HepG2 (cell line): Measurements from ENCODE around the gene SNAP29.

Experiments
- KDM1A ChIP-seq: IDR thresholded peaks from 2 replicates; pipeline ENCODE4 v1.6.1; 2016; ENCODE audit warnings: missing compliant biosample characterization
- KLF9 ChIP-seq: IDR thresholded peaks from 2 replicates; pipeline ENCODE4 v1.6.1; 2016; ENCODE audit warnings: low read depth
- REPIN1 ChIP-seq: sonication (generic); formaldehyde crosslinking; IDR thresholded peaks from 2 replicates; pipeline ENCODE4 v1.8.0; 2022; ENCODE audit warnings: missing genetic modification reagents, low read depth, mild to moderate bottlenecking, borderline replicate concordance
- SIN3B ChIP-seq: fragments of 150-350 bp; IDR thresholded peaks from 2 replicates; pipeline ENCODE4 v1.6.1; 2014; ENCODE audit warnings: low read length
- TOE1 ChIP-seq: sonication (generic); formaldehyde crosslinking; IDR thresholded peaks from 2 replicates; pipeline ENCODE4 v1.4.0; 2020; ENCODE audit warnings: mild to moderate bottlenecking, missing genetic modification reagents
- TF ChIP-seq, protein P1 (sequence below): sonication (generic); formaldehyde crosslinking; IDR thresholded peaks from 2 replicates; pipeline ENCODE4 v1.4.0; 2020; ENCODE audit warnings: mild to moderate bottlenecking, missing genetic modification reagents

GRCh38 chr22:20867179-20868024 lies 8.6 kb downstream of the SNAP29 start:
- TF ChIP-seq SIN3B (no peak), REPIN1 (CRISPR knock-in tag) (no peak), KLF9 (CRISPR knock-in tag) (no peak), KDM1A (CRISPR knock-in tag) (no peak), TOE1 (CRISPR knock-in tag) (no peak)
- TF ChIP-seq, protein P1, sequence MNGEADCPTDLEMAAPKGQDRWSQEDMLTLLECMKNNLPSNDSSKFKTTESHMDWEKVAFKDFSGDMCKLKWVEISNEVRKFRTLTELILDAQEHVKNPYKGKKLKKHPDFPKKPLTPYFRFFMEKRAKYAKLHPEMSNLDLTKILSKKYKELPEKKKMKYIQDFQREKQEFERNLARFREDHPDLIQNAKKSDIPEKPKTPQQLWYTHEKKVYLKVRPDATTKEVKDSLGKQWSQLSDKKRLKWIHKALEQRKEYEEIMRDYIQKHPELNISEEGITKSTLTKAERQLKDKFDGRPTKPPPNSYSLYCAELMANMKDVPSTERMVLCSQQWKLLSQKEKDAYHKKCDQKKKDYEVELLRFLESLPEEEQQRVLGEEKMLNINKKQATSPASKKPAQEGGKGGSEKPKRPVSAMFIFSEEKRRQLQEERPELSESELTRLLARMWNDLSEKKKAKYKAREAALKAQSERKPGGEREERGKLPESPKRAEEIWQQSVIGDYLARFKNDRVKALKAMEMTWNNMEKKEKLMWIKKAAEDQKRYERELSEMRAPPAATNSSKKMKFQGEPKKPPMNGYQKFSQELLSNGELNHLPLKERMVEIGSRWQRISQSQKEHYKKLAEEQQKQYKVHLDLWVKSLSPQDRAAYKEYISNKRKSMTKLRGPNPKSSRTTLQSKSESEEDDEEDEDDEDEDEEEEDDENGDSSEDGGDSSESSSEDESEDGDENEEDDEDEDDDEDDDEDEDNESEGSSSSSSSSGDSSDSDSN = no peak
